Measurements from ENCODE around the gene SPEN. TPM values are rescaled to one million over a fixed set of nuclear protein-coding genes. Genes with fewer than 3 reads are reported as not detected.

SPEN gene
- total and polyA plus RNA-seq, 2 of the 4 experiments (the other 2 are of a cell fraction), result 7.6 to 15.8 TPM

DNA sequence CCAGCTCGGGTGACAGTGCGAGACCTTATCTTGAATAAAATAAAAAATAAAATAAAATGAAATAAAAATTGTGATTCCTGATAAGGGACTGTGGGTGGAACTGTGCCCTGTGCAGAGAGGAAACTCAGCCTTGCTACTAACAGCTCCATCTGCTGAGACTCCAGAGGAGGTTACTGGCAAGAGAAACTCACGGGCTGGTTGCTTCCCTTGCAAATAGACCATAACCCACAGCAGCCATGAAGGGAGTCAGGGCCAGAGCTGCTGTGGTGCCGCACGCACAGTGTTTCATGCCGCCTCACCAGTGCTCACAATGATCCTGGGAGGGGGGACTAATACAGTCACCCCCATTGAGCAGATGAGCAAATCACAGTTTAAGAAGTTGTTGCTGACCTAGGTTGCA, 114.7 kb downstream of the SPEN start:
- Histone ChIP-seq H3K9me1 (ENCODE audit: insufficient read depth, low read length) (peaks cover 26% of the 10 kb centered on the region), H3K4me1 (ENCODE audit: control insufficient read depth, insufficient read depth, low read length) (peaks cover 25% of the 10 kb centered on the region), H3K9ac (ENCODE audit: low read depth, low read length) (no peak overlapping the region), H2AFZ (replicated peaks; ENCODE audit: low read length, poor library complexity) (no peak overlapping the region), H3K79me1 (ENCODE audit: low read depth in 1 of 2, low read length in 2 of 2) (peaks cover 47 to 90% of the 10 kb centered on the region in 2 experiments), H2BK120ac (ENCODE audit: low read depth, low read length) (no peak overlapping the region), H3K18ac (ENCODE audit: low read depth, low read length) (no peak overlapping the region), H2AK9ac (replicated peaks; ENCODE audit: low read depth, low read length, poor library complexity) (no peak overlapping the region), H2BK5ac (ENCODE audit: low read depth, low read length, poor library complexity, severe bottlenecking) (no peak overlapping the region), H4K20me1 (ENCODE audit: insufficient read depth, low read length) (peaks cover 29% of the 10 kb centered on the region; the same call in 1 of the 2 replicates), H3K4me2 (ENCODE audit: low read depth, low read length) (no peak overlapping the region), H3K56ac (ENCODE audit: extremely low read depth, insufficient read depth, low read length) (no peak overlapping the region), H4K5ac (ENCODE audit: low read depth, low read length) (no peak overlapping the region), H4K91ac (ENCODE audit: insufficient read depth, low read depth, low read length) (no peak overlapping the region; the same call in 1 of the 2 replicates), H3K27me3 (ENCODE audit: control insufficient read depth, insufficient read depth, low read length) (no peaks in the 10 kb centered on the region), H3K27ac (ENCODE audit: insufficient read depth, low read length) (no peak overlapping the region), H3K9me3 (ENCODE audit: control insufficient read depth, insufficient read depth, low read length) (no peaks in the 10 kb centered on the region), H4K8ac (ENCODE audit: low read depth in 2 of 2, low read length in 2 of 2) (no peak overlapping the region), H3K36me3 (ENCODE audit: control insufficient read depth, insufficient read depth, low read length) (peaks cover 7% of the 10 kb centered on the region; the same call in 1 of the 2 replicates), H3K14ac (replicated peaks; ENCODE audit: low read depth, low read length) (no peak overlapping the region), H2BK15ac (ENCODE audit: low read depth, low read length) (no peak overlapping the region), H2BK20ac (ENCODE audit: low read depth, low read length) (no peak overlapping the region), H3K4me3 (ENCODE audit: insufficient read depth, low read depth, low read length) (no peak overlapping the region), H3K23ac (ENCODE audit: low read depth, low read length) (no peak overlapping the region), H2AK5ac (ENCODE audit: low read depth, low read length) (0 out of 2 replicates have a peak overlapping the region, but pooled peaks have one; percentile 13), H3K4ac (ENCODE audit: low read depth, low read length) (no peak overlapping the region)
- in situ Hi-C loops (cut with MboI; ENCODE audit: low sequenced_read_pairs), result no loop called here
- intact Hi-C loops (cut with micrococcal nuclease), result no loop called here
- dilution Hi-C loops (cut with HindIII; ENCODE audit: low sequenced_read_pairs, unreplicated experiment), result no loop called here
- no CpG with 5 or more reads among the region's 6 CpGs for WGBS, 2 experiments (ENCODE audit: extremely low coverage in 2 of 2, insufficient read length in 1 of 2)
- ATAC-seq (ENCODE audit: low read depth) (no peak), DNase-seq (no peak)
- ChIA-PET CTCF (no interaction called here), POLR2A (ENCODE audit: unreplicated experiment) (no interaction called here)
- TF ChIP-seq CEBPB (IDR thresholded peaks at IDR 0.05; ENCODE audit: low read depth, low read length) (no peak), POLR2A (IDR thresholded peaks at IDR 0.05; ENCODE audit: low read depth, low read length) (no peak), BHLHE40 (IDR thresholded peaks at IDR 0.05; ENCODE audit: low read depth, low read length) (no peak), NFE2L2 (IDR thresholded peaks at IDR 0.05; ENCODE audit: low read depth, low read length) (no peak), MAZ (IDR thresholded peaks at IDR 0.05; ENCODE audit: borderline replicate concordance, low read depth, low read length) (no peak), FOS (IDR thresholded peaks at IDR 0.05; ENCODE audit: low read depth, low read length) (no peak), RAD21 (IDR thresholded peaks at IDR 0.05; ENCODE audit: low read length) (no peak), SMC3 (IDR thresholded peaks at IDR 0.05; ENCODE audit: low read depth, low read length) (no peak), CHD1 (IDR thresholded peaks at IDR 0.05; ENCODE audit: low read depth, low read length) (no peak), RCOR1 (IDR thresholded peaks at IDR 0.05; ENCODE audit: insufficient replicate concordance, low read length) (no peak)
- TF ChIP-seq, protein P1, sequence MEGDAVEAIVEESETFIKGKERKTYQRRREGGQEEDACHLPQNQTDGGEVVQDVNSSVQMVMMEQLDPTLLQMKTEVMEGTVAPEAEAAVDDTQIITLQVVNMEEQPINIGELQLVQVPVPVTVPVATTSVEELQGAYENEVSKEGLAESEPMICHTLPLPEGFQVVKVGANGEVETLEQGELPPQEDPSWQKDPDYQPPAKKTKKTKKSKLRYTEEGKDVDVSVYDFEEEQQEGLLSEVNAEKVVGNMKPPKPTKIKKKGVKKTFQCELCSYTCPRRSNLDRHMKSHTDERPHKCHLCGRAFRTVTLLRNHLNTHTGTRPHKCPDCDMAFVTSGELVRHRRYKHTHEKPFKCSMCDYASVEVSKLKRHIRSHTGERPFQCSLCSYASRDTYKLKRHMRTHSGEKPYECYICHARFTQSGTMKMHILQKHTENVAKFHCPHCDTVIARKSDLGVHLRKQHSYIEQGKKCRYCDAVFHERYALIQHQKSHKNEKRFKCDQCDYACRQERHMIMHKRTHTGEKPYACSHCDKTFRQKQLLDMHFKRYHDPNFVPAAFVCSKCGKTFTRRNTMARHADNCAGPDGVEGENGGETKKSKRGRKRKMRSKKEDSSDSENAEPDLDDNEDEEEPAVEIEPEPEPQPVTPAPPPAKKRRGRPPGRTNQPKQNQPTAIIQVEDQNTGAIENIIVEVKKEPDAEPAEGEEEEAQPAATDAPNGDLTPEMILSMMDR (conservative IDR thresholded peaks at IDR 0.05; ENCODE audit: low read depth, low read length), result no peak
- BruUV-seq (replicated peaks), result no TSS peak
